OCI-LY1 (cell line): Measurements from ENCODE around the gene AGAP1.

ENCODE experiments used
- H2AFZ ChIP-seq: fragments of 200-600 bp; sonication (generic), shearing (Covaris generic); 2 replicates; pipeline ENCODE4 v1.6.0; 2014; ENCODE audit warnings: antibody characterized with exemption, mild to moderate bottlenecking, low read length
- H3F3A ChIP-seq: fragments of 200-600 bp; sonication (generic), shearing (Covaris generic); 2 replicates; pipeline ENCODE4 v1.6.0; 2014; ENCODE audit warnings: mild to moderate bottlenecking, antibody characterized with exemption, low read length, moderate library complexity; ENCODE audit not compliant: insufficient read depth
- H3K27ac ChIP-seq: fragments of 200-600 bp; sonication (generic); 2 replicates; pipeline ENCODE4 v1.5.1; 2014; ENCODE audit warnings: low read length, mixed run types, mild to moderate bottlenecking, low read depth; ENCODE audit not compliant: poor library complexity, severe bottlenecking
- H3K27me3 ChIP-seq: fragments of 200-600 bp; sonication (generic); 2 replicates; pipeline ENCODE4 v1.6.0; 2014; ENCODE audit warnings: antibody characterized with exemption, mild to moderate bottlenecking, low read length, moderate library complexity; ENCODE audit not compliant: insufficient read depth
- H3K36me3 ChIP-seq: fragments of 200-600 bp; sonication (generic); 2 replicates; pipeline ENCODE4 v1.6.1; 2014; ENCODE audit warnings: mild to moderate bottlenecking, antibody characterized with exemption, low read length, moderate library complexity, mixed read lengths; ENCODE audit not compliant: insufficient read depth
- H3K4me1 ChIP-seq: fragments of 200-600 bp; sonication (generic); 2 replicates; pipeline ENCODE4 v1.5.1; 2014; ENCODE audit warnings: mild to moderate bottlenecking, low read length, moderate library complexity; ENCODE audit not compliant: insufficient read depth, severe bottlenecking
- H3K4me2 ChIP-seq: fragments of 200-600 bp; sonication (generic), shearing (Covaris generic); 2 replicates; pipeline ENCODE4 v1.6.1; 2014; ENCODE audit warnings: low read length
- H3K4me3 ChIP-seq: fragments of 200-600 bp; sonication (generic); 2 replicates; pipeline ENCODE4 v1.5.1; 2014; ENCODE audit warnings: low read length, low read depth, mild to moderate bottlenecking, mixed read lengths; ENCODE audit not compliant: poor library complexity, severe bottlenecking
- H3K79me2 ChIP-seq: fragments of 200-600 bp; shearing (Covaris generic); 2 replicates; pipeline ENCODE4 v1.6.1; 2016; ENCODE audit warnings: mixed run types, low read length, mixed read lengths; ENCODE audit not compliant: insufficient read depth
- H3K9ac ChIP-seq: fragments of 200-600 bp; sonication (generic), shearing (Covaris generic); 2 replicates; pipeline ENCODE4 v1.6.1; 2014; ENCODE audit warnings: mild to moderate bottlenecking, low read length, mixed read lengths
- H3K9me2 ChIP-seq: fragments of 200-600 bp; sonication (generic), shearing (Covaris generic); 2 replicates; pipeline ENCODE4 v1.6.1; 2014; ENCODE audit warnings: low read depth, mild to moderate bottlenecking, low read length, mixed read lengths
- H3K9me3 ChIP-seq: fragments of 200-600 bp; shearing (Covaris generic); 2 replicates; pipeline ENCODE4 v1.6.1; 2014; ENCODE audit warnings: low read length, mixed read lengths
- H4K20me1 ChIP-seq: fragments of 200-600 bp; sonication (generic), shearing (Covaris generic); 2 replicates; pipeline ENCODE4 v1.6.0; 2016; ENCODE audit warnings: mild to moderate bottlenecking, low read length; ENCODE audit not compliant: insufficient read depth
- CTCF ChIP-seq: fragments of 200-600 bp; sonication (generic), shearing (Covaris generic); IDR thresholded peaks from 2 replicates; pipeline ENCODE4 v1.5.1; 2017; ENCODE audit warnings: mild to moderate bottlenecking, antibody characterized with exemption, low read length, moderate library complexity, mixed read lengths
- EZH2 ChIP-seq: fragments of 200-600 bp; sonication (generic), shearing (Covaris generic); IDR thresholded peaks from 2 replicates; pipeline ENCODE4 v1.8.0; 2017; ENCODE audit warnings: borderline replicate concordance, mixed run types, mild to moderate bottlenecking, antibody characterized with exemption, low read length, moderate library complexity, mixed read lengths

AGAP1 gene

GRCh38 chr2:235453605-235454151 lies 40.2 kb upstream of the AGAP1 start:
- no peak overlapping the region for H3K27ac ChIP-seq
- H3K9ac ChIP-seq = no peak overlapping the region
- no peak overlapping the region for H3K4me2 ChIP-seq
- no peaks in the 10 kb centered on the region for H4K20me1 ChIP-seq
- no peaks in the 10 kb centered on the region for H3F3A ChIP-seq
- no peaks in the 10 kb centered on the region for H3K4me1 ChIP-seq
- H3K9me3 ChIP-seq = no peaks in the 10 kb centered on the region
- H3K27me3 ChIP-seq = no peaks in the 10 kb centered on the region
- TF ChIP-seq EZH2 = no peak
- no peak for TF ChIP-seq CTCF
- H3K9me2 ChIP-seq = no peaks in the 10 kb centered on the region
- H3K36me3 ChIP-seq = no peaks in the 10 kb centered on the region
- no peak overlapping the region for H2AFZ ChIP-seq
- no peaks in the 10 kb centered on the region for H3K79me2 ChIP-seq
- H3K4me3 ChIP-seq = no peak overlapping the region

GRCh38 chr2:235458839-235459273 lies 35.0 kb upstream of the AGAP1 start:
- TF ChIP-seq CTCF (no peak), EZH2 (no peak)

GRCh38 chr2:235460548-235461047 lies 33.2 kb upstream of the AGAP1 start:
- Histone ChIP-seq H3F3A (no peaks in the 10 kb centered on the region), H4K20me1 (no peaks in the 10 kb centered on the region), H3K4me2 (no peak overlapping the region), H2AFZ (no peak overlapping the region), H3K36me3 (no peaks in the 10 kb centered on the region), H3K9me2 (no peaks in the 10 kb centered on the region), H3K4me3 (no peak overlapping the region), H3K9ac (no peak overlapping the region), H3K27me3 (no peaks in the 10 kb centered on the region), H3K27ac (no peak overlapping the region), H3K9me3 (no peaks in the 10 kb centered on the region), H3K79me2 (no peaks in the 10 kb centered on the region), H3K4me1 (no peaks in the 10 kb centered on the region)
- TF ChIP-seq CTCF (no peak), EZH2 (no peak)

More at GRCh38 chr2:235458839-235459273, 35.0 kb upstream of the AGAP1 start:
- H2AFZ ChIP-seq = no peak overlapping the region
- no peaks in the 10 kb centered on the region for H3K79me2 ChIP-seq
- H3K4me1 ChIP-seq = no peaks in the 10 kb centered on the region
- no peaks in the 10 kb centered on the region for H4K20me1 ChIP-seq
- no peaks in the 10 kb centered on the region for H3K9me2 ChIP-seq
- H3K9me3 ChIP-seq = no peaks in the 10 kb centered on the region
- H3K4me2 ChIP-seq = no peak overlapping the region
- H3K4me3 ChIP-seq = no peak overlapping the region
- H3K9ac ChIP-seq = no peak overlapping the region
- no peaks in the 10 kb centered on the region for H3K27me3 ChIP-seq
- H3K27ac ChIP-seq = no peak overlapping the region
- no peaks in the 10 kb centered on the region for H3K36me3 ChIP-seq
- no peaks in the 10 kb centered on the region for H3F3A ChIP-seq
